Measurements from ENCODE around the gene PLG.
"Not testable (repeated sequence)": the region's sequence is repeated elsewhere in the genome, so short reads cannot be mapped to it uniquely, and the experiment has no call there.

The PLG gene

DNA sequence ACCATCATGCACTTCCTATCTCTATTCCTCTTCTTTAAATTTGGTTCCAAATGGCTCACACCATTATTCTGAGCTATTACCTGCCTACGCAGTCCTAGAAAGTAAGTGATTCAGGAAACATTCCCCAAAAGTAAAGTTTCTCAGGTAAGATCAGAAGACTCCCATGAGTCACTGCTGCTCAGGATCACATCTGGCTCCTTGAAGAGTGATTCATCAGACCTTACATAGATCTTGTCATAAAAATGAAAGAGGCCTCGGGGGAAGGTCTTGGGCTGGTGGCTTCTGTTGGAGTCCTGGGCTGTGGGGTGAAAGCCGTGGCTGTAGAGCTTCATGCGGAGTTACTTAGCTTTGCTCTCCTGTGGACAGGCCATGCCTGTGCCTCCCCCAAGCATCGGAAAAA, 35.9 kb downstream of the PLG start:
- H4K8ac ChIP-seq (ENCODE audit: low read depth, low read length) = no peak overlapping the region
- H3K36me3 ChIP-seq (replicated peaks in 1 of 2; ENCODE audit: control insufficient read depth in 2 of 2, insufficient read depth in 2 of 2, low read length in 2 of 2) = no peaks in the 10 kb centered on the region
- H3K4me2 ChIP-seq (ENCODE audit: insufficient read depth, low read length, poor library complexity, severe bottlenecking) = no peak overlapping the region
- no peak overlapping the region for H2BK12ac ChIP-seq (ENCODE audit: low read length)
- no peak overlapping the region for H3K4me3 ChIP-seq (ENCODE audit: low read length in 2 of 2)
- H3K4ac ChIP-seq (ENCODE audit: low read length) = no peak overlapping the region
- DNase-seq (ENCODE audit: low spot score) = no peak
- H3K9ac ChIP-seq (ENCODE audit: low read depth, low read length, poor library complexity) = no peak overlapping the region
- no peaks in the 10 kb centered on the region for H3K9me3 ChIP-seq (replicated peaks in 1 of 2; ENCODE audit: control insufficient read depth in 2 of 2, insufficient read depth in 1 of 2, low read depth in 1 of 2, low read length in 2 of 2)
- no peak overlapping the region for H3K23ac ChIP-seq (ENCODE audit: low read depth, low read length, poor library complexity)
- no peak overlapping the region for H2BK5ac ChIP-seq (ENCODE audit: low read length)
- H3K4me1 ChIP-seq (ENCODE audit: control insufficient read depth in 2 of 2, insufficient read depth in 1 of 2, low read depth in 1 of 2, low read length in 2 of 2) = no peaks in the 10 kb centered on the region
- no peak overlapping the region for H2BK120ac ChIP-seq (ENCODE audit: low read depth, low read length)
- no peak overlapping the region for H3K27ac ChIP-seq (replicated peaks; ENCODE audit: low read length)
- H3K18ac ChIP-seq (ENCODE audit: low read length) = no peak overlapping the region
- H3K79me1 ChIP-seq (ENCODE audit: low read depth, low read length) = no peaks in the 10 kb centered on the region
- H3K14ac ChIP-seq (ENCODE audit: low read length) = no peak overlapping the region
- no peak overlapping the region for H2BK15ac ChIP-seq (ENCODE audit: low read length)
- WGBS, 2 donors (ENCODE audit: extremely low coverage in 2 of 2, insufficient read length in 2 of 2, insufficient replicate concordance in 1 of 2) = no CpG with 5 or more reads among the region's 5 CpGs
- H2AK5ac ChIP-seq (ENCODE audit: low read depth, low read length) = no peak overlapping the region
- H2AFZ ChIP-seq (ENCODE audit: low read length) = no peak overlapping the region
- no peaks in the 10 kb centered on the region for H3K27me3 ChIP-seq (ENCODE audit: control insufficient read depth in 3 of 3, insufficient read depth in 3 of 3, low read depth in 1 of 3, low read length in 3 of 3)
- H4K91ac ChIP-seq (ENCODE audit: low read depth, low read length, poor library complexity) = no peak overlapping the region

GRCh38 chr6:160739955-160740354, 37.9 kb downstream of the PLG start:
- Histone ChIP-seq H2BK5ac (ENCODE audit: low read length) (no peak overlapping the region), H2AK5ac (ENCODE audit: low read depth, low read length) (no peak overlapping the region), H3K36me3 (replicated peaks in 1 of 2; ENCODE audit: control insufficient read depth in 2 of 2, insufficient read depth in 2 of 2, low read length in 2 of 2) (no peaks in the 10 kb centered on the region), H3K4ac (ENCODE audit: low read length) (no peak overlapping the region), H3K23ac (ENCODE audit: low read depth, low read length, poor library complexity) (peak overlapping the region; percentile 82), H4K91ac (ENCODE audit: low read depth, low read length, poor library complexity) (no peak overlapping the region), H2BK12ac (ENCODE audit: low read length) (no peak overlapping the region), H3K9ac (ENCODE audit: low read depth, low read length, poor library complexity) (no peak overlapping the region), H3K79me1 (ENCODE audit: low read depth, low read length) (no peaks in the 10 kb centered on the region), H3K9me3 (replicated peaks in 1 of 2; ENCODE audit: control insufficient read depth in 2 of 2, insufficient read depth in 1 of 2, low read depth in 1 of 2, low read length in 2 of 2) (no peaks in the 10 kb centered on the region), H3K4me1 (ENCODE audit: control insufficient read depth in 2 of 2, insufficient read depth in 1 of 2, low read depth in 1 of 2, low read length in 2 of 2) (no peaks in the 10 kb centered on the region), H2AFZ (ENCODE audit: low read length) (no peak overlapping the region), H3K27me3 (ENCODE audit: control insufficient read depth in 3 of 3, insufficient read depth in 3 of 3, low read depth in 1 of 3, low read length in 3 of 3) (no peaks in the 10 kb centered on the region), H3K18ac (ENCODE audit: low read length) (no peak overlapping the region), H3K4me3 (ENCODE audit: low read length in 2 of 2) (peak overlapping the region in 1 of 2 donors; percentile 68), H3K4me2 (ENCODE audit: insufficient read depth, low read length, poor library complexity, severe bottlenecking) (no peak overlapping the region), H2BK15ac (ENCODE audit: low read length) (no peak overlapping the region), H3K27ac (replicated peaks; ENCODE audit: low read length) (no peak overlapping the region), H3K14ac (ENCODE audit: low read length) (no peak overlapping the region), H4K8ac (ENCODE audit: low read depth, low read length) (no peak overlapping the region), H2BK120ac (ENCODE audit: low read depth, low read length) (no peak overlapping the region)
- no CpG with 5 or more reads among the region's 6 CpGs for WGBS, 2 donors (ENCODE audit: extremely low coverage in 2 of 2, insufficient read length in 2 of 2, insufficient replicate concordance in 1 of 2)
- DNase-seq (ENCODE audit: low spot score) = no peak

- not testable (repeated sequence) for H3K4me1 ChIP-seq (ENCODE audit: control insufficient read depth in 2 of 2, insufficient read depth in 1 of 2, low read depth in 1 of 2, low read length in 2 of 2); H2BK12ac ChIP-seq (ENCODE audit: low read length); H2BK5ac ChIP-seq (ENCODE audit: low read length); H3K27me3 ChIP-seq (ENCODE audit: control insufficient read depth in 3 of 3, insufficient read depth in 3 of 3, low read depth in 1 of 3, low read length in 3 of 3); H2AK5ac ChIP-seq (ENCODE audit: low read depth, low read length); H2BK15ac ChIP-seq (ENCODE audit: low read length); H3K23ac ChIP-seq (ENCODE audit: low read depth, low read length, poor library complexity); H3K79me1 ChIP-seq (ENCODE audit: low read depth, low read length); H2AFZ ChIP-seq (ENCODE audit: low read length); H4K91ac ChIP-seq (ENCODE audit: low read depth, low read length, poor library complexity); H2BK120ac ChIP-seq (ENCODE audit: low read depth, low read length); H3K4ac ChIP-seq (ENCODE audit: low read length); H3K36me3 ChIP-seq (replicated peaks in 1 of 2; ENCODE audit: control insufficient read depth in 2 of 2, insufficient read depth in 2 of 2, low read length in 2 of 2); H3K9me3 ChIP-seq (replicated peaks in 1 of 2; ENCODE audit: control insufficient read depth in 2 of 2, insufficient read depth in 1 of 2, low read depth in 1 of 2, low read length in 2 of 2); H3K4me2 ChIP-seq (ENCODE audit: insufficient read depth, low read length, poor library complexity, severe bottlenecking); H3K18ac ChIP-seq (ENCODE audit: low read length); DNase-seq (ENCODE audit: low spot score); H3K27ac ChIP-seq (replicated peaks; ENCODE audit: low read length); H3K14ac ChIP-seq (ENCODE audit: low read length); H4K8ac ChIP-seq (ENCODE audit: low read depth, low read length)
- H3K9ac ChIP-seq (ENCODE audit: low read depth, low read length, poor library complexity) = peak overlapping the region; percentile 25
- no CpG with 5 or more reads among the region's 7 CpGs for WGBS, 2 donors (ENCODE audit: extremely low coverage in 2 of 2, insufficient read length in 2 of 2, insufficient replicate concordance in 1 of 2)
- peak overlapping the region in 1 of 2 donors; percentile 65 for H3K4me3 ChIP-seq (ENCODE audit: low read length in 2 of 2)
These were observed 39.0 kb downstream of the PLG start for GRCh38 chr6:160741012-160741411.

DNA sequence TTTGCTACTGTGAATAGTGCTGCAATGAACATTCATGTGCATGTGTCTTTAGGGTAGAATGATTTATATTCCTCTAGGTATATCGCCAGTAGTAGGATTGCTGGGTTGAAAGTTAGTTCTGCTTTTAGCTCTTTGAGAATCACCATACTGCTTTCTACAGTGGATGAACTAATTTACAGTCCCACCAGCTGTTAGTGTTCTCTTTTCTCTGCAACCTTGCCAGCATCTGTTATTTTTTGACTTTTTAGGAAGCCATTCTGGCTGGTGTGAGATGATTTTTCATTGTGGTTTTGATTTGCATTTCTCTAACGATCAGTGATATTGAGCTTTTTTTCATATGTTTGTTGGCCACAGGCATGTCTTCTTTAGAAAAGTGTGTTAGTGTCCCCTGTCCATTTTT, 40.0 kb downstream of the PLG start:
- no peak overlapping the region for H2BK12ac ChIP-seq (ENCODE audit: low read length)
- no peak overlapping the region for H3K23ac ChIP-seq (ENCODE audit: low read depth, low read length, poor library complexity)
- H2BK120ac ChIP-seq (ENCODE audit: low read depth, low read length) = no peak overlapping the region
- no peak overlapping the region for H3K27ac ChIP-seq (replicated peaks; ENCODE audit: low read length)
- H3K27me3 ChIP-seq (ENCODE audit: control insufficient read depth in 3 of 3, insufficient read depth in 3 of 3, low read depth in 1 of 3, low read length in 3 of 3) = no peaks in the 10 kb centered on the region
- H3K14ac ChIP-seq (ENCODE audit: low read length) = no peak overlapping the region
- no peak overlapping the region for H3K9ac ChIP-seq (ENCODE audit: low read depth, low read length, poor library complexity)
- H3K9me3 ChIP-seq (replicated peaks in 1 of 2; ENCODE audit: control insufficient read depth in 2 of 2, insufficient read depth in 1 of 2, low read depth in 1 of 2, low read length in 2 of 2) = peaks cover 0 to 2% of the 10 kb centered on the region in 2 donors
- no CpG with 5 or more reads among the region's 2 CpGs for WGBS, 2 donors (ENCODE audit: extremely low coverage in 2 of 2, insufficient read length in 2 of 2, insufficient replicate concordance in 1 of 2)
- H3K4me1 ChIP-seq (ENCODE audit: control insufficient read depth in 2 of 2, insufficient read depth in 1 of 2, low read depth in 1 of 2, low read length in 2 of 2) = no peaks in the 10 kb centered on the region
- no peak overlapping the region for H2AK5ac ChIP-seq (ENCODE audit: low read depth, low read length)
- H3K79me1 ChIP-seq (ENCODE audit: low read depth, low read length) = no peaks in the 10 kb centered on the region
- DNase-seq (ENCODE audit: low spot score) = no peak
- H3K36me3 ChIP-seq (replicated peaks in 1 of 2; ENCODE audit: control insufficient read depth in 2 of 2, insufficient read depth in 2 of 2, low read length in 2 of 2) = no peaks in the 10 kb centered on the region
- no peak overlapping the region for H3K4ac ChIP-seq (ENCODE audit: low read length)
- no peak overlapping the region for H2AFZ ChIP-seq (ENCODE audit: low read length)
- H4K8ac ChIP-seq (ENCODE audit: low read depth, low read length) = no peak overlapping the region
- H2BK15ac ChIP-seq (ENCODE audit: low read length) = no peak overlapping the region
- H3K18ac ChIP-seq (ENCODE audit: low read length) = no peak overlapping the region
- H4K91ac ChIP-seq (ENCODE audit: low read depth, low read length, poor library complexity) = no peak overlapping the region
- no peak overlapping the region for H3K4me3 ChIP-seq (ENCODE audit: low read length in 2 of 2)
- H3K4me2 ChIP-seq (ENCODE audit: insufficient read depth, low read length, poor library complexity, severe bottlenecking) = no peak overlapping the region
- no peak overlapping the region for H2BK5ac ChIP-seq (ENCODE audit: low read length)

Measured in neuronal stem cell (in vitro differentiated cells).